Activated naive CD8-positive, alpha-beta T cell treated with anti-CD3 and anti-CD28 coated beads, Interleukin-2, amount 10 ng/mL, durations not matched to agents 7 days and 5 days (primary cell): ENCODE results near the gene GLP2R. TPM values are rescaled to one million over a fixed set of nuclear protein-coding genes. Genes with fewer than 3 reads are reported as not detected.

Experiments
- ATAC-seq: fragments of 150-1000 bp; cut with Tn5 transposase; one replicate; pipeline ENCODE4 v1.10.0; 2021; ENCODE audit warnings: low read depth, moderate library complexity
- POLR2A ChIA-PET: fragments of 350-600 bp; sonication (Branson Sonifier 250); formaldehyde crosslinking; loops from one replicate; lab custom pipeline; 2021; ENCODE audit warnings: antibody characterized with exemption; lab: Charles Lee
- DNase-seq: peaks from one replicate; pipeline ENCODE4 v3.0.0; 2021
- H3K27ac Mint-ChIP-seq: one replicate; pipeline ENCODE4 v1.8.0; 2022; ENCODE audit warnings: mild to moderate bottlenecking, mixed read lengths
- H3K27me3 Mint-ChIP-seq: one replicate; pipeline ENCODE4 v1.8.0; 2022; ENCODE audit warnings: mild to moderate bottlenecking, moderate library complexity, mixed read lengths
- H3K36me3 Mint-ChIP-seq: one replicate; pipeline ENCODE4 v1.8.0; 2021; ENCODE audit warnings: mild to moderate bottlenecking, mixed read lengths
- H3K4me1 Mint-ChIP-seq: one replicate; pipeline ENCODE4 v1.8.0; 2021; ENCODE audit warnings: mixed read lengths
- H3K4me3 Mint-ChIP-seq: one replicate; pipeline ENCODE4 v1.8.0; 2022; ENCODE audit warnings: mild to moderate bottlenecking, moderate library complexity, mixed read lengths
- H3K9me3 Mint-ChIP-seq: one replicate; pipeline ENCODE4 v1.8.0; 2021; ENCODE audit warnings: mixed read lengths
- total RNA-seq, 2 experiments: library from RNA; stranded (reverse); gene quantifications; one replicate each; pipeline ENCODE4 v1.2.3, GENCODE V29; 2021

GLP2R gene
- total RNA-seq, 2 experiments from 2014 or later, result not detected

DNA sequence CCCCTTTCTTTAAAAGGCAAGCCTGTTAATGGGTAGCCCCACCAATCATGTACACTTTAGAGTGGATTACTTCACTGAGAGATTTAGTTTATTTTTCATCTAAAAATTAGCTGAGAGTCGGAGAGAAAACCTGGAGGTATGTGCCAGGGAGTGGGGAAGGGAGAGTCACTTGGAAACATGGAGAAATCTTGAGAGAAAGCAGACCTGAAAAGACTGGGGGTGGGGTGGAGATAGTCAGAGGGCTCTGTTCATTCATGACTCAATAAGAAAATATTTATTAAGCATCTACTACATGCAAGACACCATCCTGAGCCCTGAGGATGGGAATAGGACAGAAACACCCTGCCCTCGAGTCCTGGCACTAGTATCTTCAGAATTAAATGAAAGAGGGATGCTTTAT, 106.8 kb downstream of the GLP2R start:
- DNase-seq (no peak), ATAC-seq (no peak)
- no peaks in the 10 kb centered on the region for H3K36me3 Mint-ChIP-seq
- H3K27me3 Mint-ChIP-seq, result peaks cover 2% of the 10 kb centered on the region
- H3K4me1 Mint-ChIP-seq, result no peaks in the 10 kb centered on the region
- H3K9me3 Mint-ChIP-seq, result no peaks in the 10 kb centered on the region
- POLR2A ChIA-PET, result no interaction called here
- no peak overlapping the region for H3K4me3 Mint-ChIP-seq
- no peak overlapping the region for H3K27ac Mint-ChIP-seq

DNA sequence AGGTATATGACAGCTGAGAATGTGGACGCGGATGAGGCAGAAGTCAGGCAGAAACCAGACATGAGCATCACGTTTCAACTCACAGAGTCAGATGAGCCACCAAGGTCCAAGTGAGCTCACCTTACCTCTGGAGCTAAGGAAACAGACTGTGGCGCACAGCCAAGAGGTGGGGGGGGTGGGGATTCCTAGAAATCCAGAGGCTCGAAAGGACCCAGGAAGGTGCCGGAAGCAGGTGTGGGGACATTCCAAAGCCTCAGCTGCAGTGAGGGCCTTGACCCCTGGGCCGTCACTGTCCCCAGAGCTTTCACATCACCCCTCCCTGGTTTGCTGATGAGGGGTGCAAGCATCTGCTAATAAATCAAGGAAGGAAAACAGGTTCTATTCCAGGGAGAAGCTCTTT, 108.6 kb downstream of the GLP2R start:
- ATAC-seq, result no peak
- Mint-ChIP-seq H3K27ac (no peak overlapping the region), H3K36me3 (no peaks in the 10 kb centered on the region), H3K27me3 (peaks cover 2% of the 10 kb centered on the region), H3K4me3 (no peak overlapping the region), H3K9me3 (no peaks in the 10 kb centered on the region), H3K4me1 (no peaks in the 10 kb centered on the region)
- POLR2A ChIA-PET, result no interaction called here
- no peak for DNase-seq

DNA sequence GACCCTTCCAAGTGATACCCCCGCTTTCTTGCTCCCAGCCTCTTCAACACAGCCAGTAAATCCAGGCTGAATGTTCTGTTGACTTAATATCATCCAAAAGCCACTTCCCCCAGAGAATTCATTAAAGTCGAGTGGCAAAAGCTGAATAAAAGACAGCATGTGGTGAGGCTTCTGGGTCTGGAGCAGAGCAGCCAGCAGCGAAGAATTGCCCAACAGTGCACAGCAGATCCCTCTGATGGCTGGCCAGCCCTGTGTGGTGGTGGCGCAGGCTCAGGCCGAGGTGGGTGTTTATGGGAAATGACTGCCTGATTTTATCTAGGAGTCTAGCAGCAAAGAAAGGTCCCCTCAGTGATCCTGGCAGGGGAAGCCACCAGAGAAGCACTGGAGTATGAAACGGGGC, 109.7 kb downstream of the GLP2R start:
- Mint-ChIP-seq H3K4me3 (no peak overlapping the region), H3K36me3 (no peaks in the 10 kb centered on the region), H3K27me3 (peaks cover 2% of the 10 kb centered on the region), H3K4me1 (no peaks in the 10 kb centered on the region), H3K9me3 (no peaks in the 10 kb centered on the region), H3K27ac (no peak overlapping the region)
- POLR2A ChIA-PET, result no interaction called here
- ATAC-seq, result no peak
- DNase-seq, result no peak

DNA sequence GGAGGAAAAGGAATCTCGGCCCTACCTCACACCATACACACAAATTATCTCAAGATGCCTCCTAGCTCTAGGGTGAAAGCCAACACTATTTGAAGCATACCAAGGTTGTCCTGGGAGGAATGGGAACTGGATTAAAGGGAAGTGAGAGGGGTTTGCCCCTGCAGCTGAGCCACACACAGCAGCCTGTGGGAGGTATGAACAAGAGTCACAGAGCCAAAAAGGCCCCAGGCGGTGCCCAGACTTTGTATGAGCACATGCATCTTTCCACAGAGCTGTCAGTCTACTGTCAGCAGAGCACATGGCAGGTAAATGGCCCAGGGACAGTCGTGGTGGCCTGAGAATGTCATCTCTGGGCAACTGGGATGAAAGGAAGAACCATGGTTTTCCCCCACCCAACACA, 110.4 kb downstream of the GLP2R start:
- H3K9me3 Mint-ChIP-seq, result no peaks in the 10 kb centered on the region
- H3K27me3 Mint-ChIP-seq, result peaks cover 2% of the 10 kb centered on the region
- no peak overlapping the region for H3K27ac Mint-ChIP-seq
- no peaks in the 10 kb centered on the region for H3K36me3 Mint-ChIP-seq
- H3K4me3 Mint-ChIP-seq, result no peak overlapping the region
- DNase-seq (no peak), ATAC-seq (no peak)
- POLR2A ChIA-PET, result no interaction called here
- H3K4me1 Mint-ChIP-seq, result no peaks in the 10 kb centered on the region

DNA sequence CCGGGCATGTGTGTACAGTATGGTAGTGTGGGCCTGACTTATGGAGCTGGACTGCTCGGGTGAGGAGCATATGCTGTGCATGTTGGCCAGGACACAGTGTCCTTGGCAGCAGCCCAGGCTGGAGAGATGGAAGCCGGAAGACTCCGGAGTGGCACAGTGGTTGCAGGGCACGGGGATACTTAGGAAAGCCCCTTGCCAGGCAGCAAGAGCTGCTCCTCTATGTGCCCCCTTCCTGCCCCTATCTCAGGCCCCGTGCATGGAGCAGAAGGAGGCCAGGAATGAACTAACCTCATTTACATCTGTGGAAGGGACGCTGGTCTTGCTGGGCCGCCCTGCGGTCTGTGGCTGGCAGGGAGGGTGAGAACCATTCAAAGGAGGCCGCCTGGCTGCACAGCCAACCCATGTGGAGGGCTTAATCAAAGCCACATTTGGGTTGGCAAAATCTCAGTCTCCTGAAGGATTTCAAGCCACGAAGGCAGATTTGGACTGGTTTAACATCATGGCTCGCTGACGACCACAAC, 111.6 kb downstream of the GLP2R start:
- Mint-ChIP-seq H3K27ac (no peak overlapping the region), H3K4me1 (no peaks in the 10 kb centered on the region), H3K9me3 (no peaks in the 10 kb centered on the region), H3K36me3 (no peaks in the 10 kb centered on the region), H3K27me3 (peaks cover 2% of the 10 kb centered on the region), H3K4me3 (no peak overlapping the region)
- no peak for ATAC-seq
- POLR2A ChIA-PET, result no interaction called here
- DNase-seq, result no peak

DNA sequence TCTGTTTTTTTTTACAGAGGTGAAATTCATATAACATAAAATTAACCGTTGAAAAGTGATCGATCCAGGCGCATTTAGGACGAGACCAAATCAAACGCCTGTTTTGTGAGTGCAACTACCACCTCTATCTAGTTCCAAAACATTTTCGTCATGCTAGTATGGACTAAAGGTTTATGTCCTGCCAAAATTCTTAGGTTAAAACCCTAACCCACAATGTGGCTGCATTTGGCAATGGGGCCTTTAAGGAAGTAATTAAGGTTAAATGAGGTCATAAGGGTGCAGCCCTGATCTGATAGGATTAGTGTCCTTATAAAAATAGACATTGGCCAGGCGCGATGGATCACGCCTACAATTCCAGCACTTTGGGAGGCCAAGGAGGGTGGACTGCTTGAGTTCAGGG, 112.2 kb downstream of the GLP2R start:
- POLR2A ChIA-PET, result no interaction called here
- Mint-ChIP-seq H3K27me3 (no peaks in the 10 kb centered on the region), H3K4me3 (no peak overlapping the region), H3K4me1 (no peaks in the 10 kb centered on the region), H3K9me3 (no peaks in the 10 kb centered on the region), H3K27ac (no peak overlapping the region), H3K36me3 (no peaks in the 10 kb centered on the region)
- DNase-seq (no peak), ATAC-seq (no peak)

DNA sequence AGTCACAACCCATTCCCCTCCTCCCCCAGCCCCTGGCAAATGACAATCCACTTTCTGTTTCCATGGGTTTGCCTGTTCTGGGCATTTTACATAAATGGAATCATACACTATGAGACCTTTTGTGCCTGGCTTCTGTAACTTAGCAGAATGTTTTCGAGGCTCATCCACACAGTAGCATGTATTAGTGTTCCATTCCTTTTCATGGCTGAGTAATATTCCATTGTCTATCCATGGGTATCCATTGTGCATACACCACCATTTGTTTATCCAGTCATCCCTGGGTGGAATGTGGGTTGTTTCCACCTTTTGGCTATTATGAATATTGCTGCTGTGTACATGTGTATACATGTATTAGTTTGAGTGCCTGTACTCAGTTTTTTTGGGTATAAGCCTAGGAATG, 113.0 kb downstream of the GLP2R start:
- ATAC-seq (no peak), DNase-seq (no peak)
- H3K4me1 Mint-ChIP-seq, result no peaks in the 10 kb centered on the region
- POLR2A ChIA-PET, result no interaction called here
- H3K9me3 Mint-ChIP-seq, result no peaks in the 10 kb centered on the region
- H3K36me3 Mint-ChIP-seq, result no peaks in the 10 kb centered on the region
- no peaks in the 10 kb centered on the region for H3K27me3 Mint-ChIP-seq
- H3K4me3 Mint-ChIP-seq, result no peak overlapping the region
- H3K27ac Mint-ChIP-seq, result no peak overlapping the region

DNA sequence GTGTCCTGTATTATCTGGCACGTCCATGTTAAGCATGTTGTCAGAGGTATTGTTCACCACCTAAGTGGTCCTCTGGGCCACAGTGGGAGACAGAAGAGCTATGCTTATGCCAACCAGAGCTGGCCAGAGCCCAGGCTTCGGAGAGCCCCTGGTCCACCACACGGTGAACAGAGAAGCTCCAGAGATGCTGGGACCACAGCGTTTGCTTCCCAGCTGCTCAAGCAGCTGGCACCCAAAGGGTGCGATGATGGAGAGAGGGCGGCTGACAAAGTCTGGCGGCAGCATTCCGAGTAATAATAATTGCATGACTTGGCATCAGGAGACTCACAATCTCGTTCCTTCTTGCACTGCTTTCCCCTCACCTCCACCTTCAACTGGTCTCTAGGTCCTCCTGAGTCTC, 115.1 kb downstream of the GLP2R start:
- no peaks in the 10 kb centered on the region for H3K27me3 Mint-ChIP-seq
- DNase-seq, result no peak
- no peak overlapping the region for H3K4me3 Mint-ChIP-seq
- no peaks in the 10 kb centered on the region for H3K9me3 Mint-ChIP-seq
- no peak for ATAC-seq
- H3K27ac Mint-ChIP-seq, result no peak overlapping the region
- H3K36me3 Mint-ChIP-seq, result no peaks in the 10 kb centered on the region
- POLR2A ChIA-PET, result no interaction called here
- H3K4me1 Mint-ChIP-seq, result no peaks in the 10 kb centered on the region

DNA sequence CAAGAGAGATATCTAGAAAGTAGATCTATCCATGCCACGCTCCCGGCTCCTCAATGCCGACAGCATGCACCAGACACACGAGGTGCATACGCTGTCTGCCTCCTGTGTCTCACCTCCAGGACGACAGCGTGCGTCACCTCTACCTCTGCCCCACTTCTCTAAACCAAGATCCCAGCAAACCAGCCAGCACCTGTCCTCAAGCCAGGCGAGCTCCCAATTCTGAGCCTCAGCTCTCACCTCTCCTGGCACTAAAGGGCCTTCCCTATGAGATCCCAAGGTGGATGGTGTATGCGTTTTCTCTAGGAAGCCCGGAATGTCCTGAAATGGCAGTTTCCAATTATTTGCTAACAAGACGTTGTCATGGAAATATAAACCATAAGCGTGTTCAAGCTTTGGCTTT, 115.6 kb downstream of the GLP2R start:
- H3K9me3 Mint-ChIP-seq, result no peaks in the 10 kb centered on the region
- no peaks in the 10 kb centered on the region for H3K27me3 Mint-ChIP-seq
- no peak overlapping the region for H3K27ac Mint-ChIP-seq

More for the DNA sequence above, 115.6 kb downstream of the GLP2R start:
- Mint-ChIP-seq H3K4me1 (no peaks in the 10 kb centered on the region), H3K4me3 (no peak overlapping the region), H3K36me3 (no peaks in the 10 kb centered on the region)
- POLR2A ChIA-PET, result no interaction called here
- ATAC-seq (no peak), DNase-seq (no peak)

Other genes with a start within 250 kb of the GLP2R start
- not detected for gene CFAP52, start 249.3 kb upstream of the GLP2R start, total RNA-seq
- under 1 TPM in 1 of 2 experiments, not detected in 1; 0.48 TPM for gene USP43, start 180.4 kb upstream of the GLP2R start, total RNA-seq
- not detected for gene DHRS7C, start 34.3 kb upstream of the GLP2R start, total RNA-seq
- not detected for gene GSG1L2, start 3.8 kb upstream of the GLP2R start, total RNA-seq
- gene RCVRN, start 79.3 kb downstream of the GLP2R start, total RNA-seq, result not detected